ENCODE results near the gene FRY. TPM values are rescaled to one million over a fixed set of nuclear protein-coding genes. Genes with fewer than 3 reads are reported as not detected.

FRY gene
- total and polyA plus RNA-seq, 4 experiments from 2014 or later = 2.3 to 19.2 (median 11.8) TPM

- Mint-ChIP-seq H3K4me1 (no peaks in the 10 kb centered on the region), H3K4me3 (no peak overlapping the region)
- intact Hi-C loops (cut with micrococcal nuclease) = no loop called here
Observed at GRCh38 chr13:32001769-32002168, 29.8 kb upstream of the FRY start.

GRCh38 chr13:32002873-32003272 is 28.7 kb upstream of the FRY start:
- Mint-ChIP-seq H3K9me3 (peaks cover 0 to 3% (median 0%) of the 10 kb centered on the region in 8 donors), H3K36me3 (no peaks in the 10 kb centered on the region), H3K4me3 (no peak overlapping the region), H3K27me3 (no peaks in the 10 kb centered on the region), H3K4me1 (no peaks in the 10 kb centered on the region), H3K27ac (no peak overlapping the region)
- H3K27me3 ChIP-seq (ENCODE audit: insufficient read depth, low read length) = no peaks in the 10 kb centered on the region
- H3K36me3 ChIP-seq (ENCODE audit: insufficient read depth, low read length) = no peaks in the 10 kb centered on the region
- no peak overlapping the region for H3K27ac ChIP-seq (ENCODE audit: low read depth, low read length)
- H3K4me1 ChIP-seq (ENCODE audit: insufficient read depth, low read length) = no peaks in the 10 kb centered on the region
- POLR2A ChIA-PET (ENCODE audit: partially characterized antibody) = no interaction called here
- CTCF ChIA-PET (ENCODE audit: partially characterized antibody) = no interaction called here
- H3K9me3 ChIP-seq (ENCODE audit: control insufficient read depth in 1 of 2, low read length in 2 of 2) = no peaks in the 10 kb centered on the region
- no peak overlapping the region for H3K4me3 ChIP-seq (ENCODE audit: low read length in 2 of 2)
- DNase-seq = no peak
- intact Hi-C loops (cut with micrococcal nuclease) = no loop called here

More at GRCh38 chr13:32001769-32002168, 29.8 kb upstream of the FRY start:
- ChIA-PET CTCF (ENCODE audit: partially characterized antibody) (interaction anchor here (0.7 to 1.6 kb wide), 4 partner anchors 9 to 92 kb away, joined by 3 to 6 read pairs (median 4); no protein-coding TSS in a partner anchor), POLR2A (ENCODE audit: partially characterized antibody) (no interaction called here)
- no peaks in the 10 kb centered on the region for H3K9me3 ChIP-seq (ENCODE audit: control insufficient read depth in 1 of 2, low read length in 2 of 2)
- no peak overlapping the region for H3K4me3 ChIP-seq (ENCODE audit: low read length in 2 of 2)
- no peaks in the 10 kb centered on the region for H3K36me3 ChIP-seq (ENCODE audit: insufficient read depth, low read length)
- Mint-ChIP-seq H3K9me3 (peaks cover 0 to 3% (median 0%) of the 10 kb centered on the region in 8 donors), H3K27ac (no peak overlapping the region), H3K36me3 (no peaks in the 10 kb centered on the region), H3K27me3 (no peaks in the 10 kb centered on the region)
- no peaks in the 10 kb centered on the region for H3K4me1 ChIP-seq (ENCODE audit: insufficient read depth, low read length)
- no peak overlapping the region for H3K27ac ChIP-seq (ENCODE audit: low read depth, low read length)
- H3K27me3 ChIP-seq (ENCODE audit: insufficient read depth, low read length) = no peaks in the 10 kb centered on the region
- no peak for DNase-seq

GRCh38 chr13:32007494-32007893 is 24.1 kb upstream of the FRY start:
- Mint-ChIP-seq H3K36me3 (no peaks in the 10 kb centered on the region), H3K4me3 (no peak overlapping the region), H3K9me3 (no peaks in the 10 kb centered on the region), H3K27me3 (peaks cover 0 to 2% of the 10 kb centered on the region in 2 donors), H3K4me1 (no peaks in the 10 kb centered on the region), H3K27ac (no peak overlapping the region)
- Histone ChIP-seq H3K4me3 (ENCODE audit: low read length in 2 of 2) (no peak overlapping the region), H3K27ac (ENCODE audit: low read depth, low read length) (no peak overlapping the region), H3K4me1 (ENCODE audit: insufficient read depth, low read length) (no peaks in the 10 kb centered on the region), H3K36me3 (ENCODE audit: insufficient read depth, low read length) (no peaks in the 10 kb centered on the region), H3K9me3 (ENCODE audit: control insufficient read depth in 1 of 2, low read length in 2 of 2) (no peaks in the 10 kb centered on the region), H3K27me3 (ENCODE audit: insufficient read depth, low read length) (no peaks in the 10 kb centered on the region)
- ChIA-PET CTCF (ENCODE audit: partially characterized antibody) (interaction anchor here (1.1 to 1.2 kb wide), 2 partner anchors 98 to 157 kb away, joined by 3 read pairs; no protein-coding TSS in a partner anchor), POLR2A (ENCODE audit: partially characterized antibody) (no interaction called here)
- no peak for DNase-seq
- intact Hi-C loops (cut with micrococcal nuclease) = no loop called here

- peaks cover 0 to 3% of the 10 kb centered on the region in 2 donors for H3K27me3 Mint-ChIP-seq
- no peaks in the 10 kb centered on the region for H3K36me3 Mint-ChIP-seq
- POLR2A ChIA-PET (ENCODE audit: partially characterized antibody) = no interaction called here
Observed at GRCh38 chr13:32008518-32009175, 22.9 kb upstream of the FRY start.

GRCh38 chr13:32009362-32009761 is 22.2 kb upstream of the FRY start:
- Mint-ChIP-seq H3K36me3 (no peaks in the 10 kb centered on the region), H3K27me3 (peaks cover 0 to 3% of the 10 kb centered on the region in 2 donors), H3K4me3 (no peak overlapping the region), H3K27ac (no peak overlapping the region), H3K9me3 (no peaks in the 10 kb centered on the region), H3K4me1 (peaks cover 0 to 1% (median 0%) of the 10 kb centered on the region in 4 donors)
- no peak for DNase-seq
- POLR2A ChIA-PET (ENCODE audit: partially characterized antibody) = no interaction called here
- Histone ChIP-seq H3K4me1 (ENCODE audit: insufficient read depth, low read length) (no peaks in the 10 kb centered on the region), H3K27me3 (ENCODE audit: insufficient read depth, low read length) (no peaks in the 10 kb centered on the region), H3K36me3 (ENCODE audit: insufficient read depth, low read length) (no peaks in the 10 kb centered on the region), H3K27ac (ENCODE audit: low read depth, low read length) (no peak overlapping the region), H3K4me3 (ENCODE audit: low read length in 2 of 2) (no peak overlapping the region), H3K9me3 (ENCODE audit: control insufficient read depth in 1 of 2, low read length in 2 of 2) (no peaks in the 10 kb centered on the region)
- CTCF ChIA-PET (ENCODE audit: partially characterized antibody) = no interaction called here
- intact Hi-C loops (cut with micrococcal nuclease) = no loop called here

More at GRCh38 chr13:32008518-32009175, 22.9 kb upstream of the FRY start:
- Histone ChIP-seq H3K4me1 (ENCODE audit: insufficient read depth, low read length) (no peaks in the 10 kb centered on the region), H3K27me3 (ENCODE audit: insufficient read depth, low read length) (no peaks in the 10 kb centered on the region), H3K36me3 (ENCODE audit: insufficient read depth, low read length) (no peaks in the 10 kb centered on the region), H3K4me3 (ENCODE audit: low read length in 2 of 2) (no peak overlapping the region), H3K27ac (ENCODE audit: low read depth, low read length) (no peak overlapping the region), H3K9me3 (ENCODE audit: control insufficient read depth in 1 of 2, low read length in 2 of 2) (no peaks in the 10 kb centered on the region)
- H3K27ac Mint-ChIP-seq = no peak overlapping the region
- H3K4me3 Mint-ChIP-seq = no peak overlapping the region
- intact Hi-C loops (cut with micrococcal nuclease) = no loop called here
- peaks cover 0 to under 1% (median 0%) of the 10 kb centered on the region in 4 donors for H3K4me1 Mint-ChIP-seq
- DNase-seq = no peak
- CTCF ChIA-PET (ENCODE audit: partially characterized antibody) = interaction anchor here (0.5 kb wide), 1 partner anchor 28 kb away, joined by 3 read pairs; no protein-coding TSS in a partner anchor
- no peaks in the 10 kb centered on the region for H3K9me3 Mint-ChIP-seq

- intact Hi-C loops (cut with micrococcal nuclease) = no loop called here
Observed at GRCh38 chr13:32010136-32010535, 21.4 kb upstream of the FRY start.

GRCh38 chr13:32011971-32012370 is 19.6 kb upstream of the FRY start:
- Histone ChIP-seq H3K9me3 (ENCODE audit: control insufficient read depth in 1 of 2, low read length in 2 of 2) (no peaks in the 10 kb centered on the region), H3K27me3 (ENCODE audit: insufficient read depth, low read length) (no peaks in the 10 kb centered on the region), H3K4me3 (ENCODE audit: low read length in 2 of 2) (no peak overlapping the region), H3K4me1 (ENCODE audit: insufficient read depth, low read length) (no peaks in the 10 kb centered on the region), H3K36me3 (ENCODE audit: insufficient read depth, low read length) (no peaks in the 10 kb centered on the region), H3K27ac (ENCODE audit: low read depth, low read length) (no peak overlapping the region)
- ChIA-PET POLR2A (ENCODE audit: partially characterized antibody) (no interaction called here), CTCF (ENCODE audit: partially characterized antibody) (interaction anchor here (0.6 kb wide), 1 partner anchor 57 kb away, joined by 4 read pairs; no protein-coding TSS in a partner anchor)
- Mint-ChIP-seq H3K9me3 (no peaks in the 10 kb centered on the region), H3K27me3 (peaks cover 0 to 3% of the 10 kb centered on the region in 2 donors), H3K36me3 (no peaks in the 10 kb centered on the region), H3K27ac (no peak overlapping the region), H3K4me1 (peaks cover 0 to 1% (median 0%) of the 10 kb centered on the region in 4 donors), H3K4me3 (no peak overlapping the region)
- DNase-seq = no peak
- intact Hi-C loops (cut with micrococcal nuclease) = no loop called here

More at GRCh38 chr13:32010136-32010535, 21.4 kb upstream of the FRY start:
- Histone ChIP-seq H3K9me3 (ENCODE audit: control insufficient read depth in 1 of 2, low read length in 2 of 2) (no peaks in the 10 kb centered on the region), H3K4me3 (ENCODE audit: low read length in 2 of 2) (no peak overlapping the region), H3K27me3 (ENCODE audit: insufficient read depth, low read length) (no peaks in the 10 kb centered on the region), H3K36me3 (ENCODE audit: insufficient read depth, low read length) (no peaks in the 10 kb centered on the region), H3K4me1 (ENCODE audit: insufficient read depth, low read length) (no peaks in the 10 kb centered on the region), H3K27ac (ENCODE audit: low read depth, low read length) (no peak overlapping the region)
- no peak for DNase-seq
- H3K36me3 Mint-ChIP-seq = no peaks in the 10 kb centered on the region
- H3K4me1 Mint-ChIP-seq = peaks cover 0 to 1% (median 0%) of the 10 kb centered on the region in 4 donors
- no peak overlapping the region for H3K27ac Mint-ChIP-seq
- POLR2A ChIA-PET (ENCODE audit: partially characterized antibody) = no interaction called here
- peaks cover 0 to 3% of the 10 kb centered on the region in 2 donors for H3K27me3 Mint-ChIP-seq
- H3K4me3 Mint-ChIP-seq = no peak overlapping the region
- H3K9me3 Mint-ChIP-seq = no peaks in the 10 kb centered on the region
- CTCF ChIA-PET (ENCODE audit: partially characterized antibody) = interaction anchor here (1.4 kb wide), 1 partner anchor 9 kb away, joined by 4 read pairs; no protein-coding TSS in a partner anchor

All from CD4-positive, alpha-beta memory T cell (primary cell).